ENCODE measurements around the gene NOSIP. TPM values are rescaled to one million over a fixed set of nuclear protein-coding genes. Genes with fewer than 3 reads are reported as not detected.
A peak's percentile ranks its signal among the peaks of the same experiment; 100 is the strongest.

The NOSIP gene
- total RNA-seq, 1 donor from 2014 or later: 26.2 TPM

DNA sequence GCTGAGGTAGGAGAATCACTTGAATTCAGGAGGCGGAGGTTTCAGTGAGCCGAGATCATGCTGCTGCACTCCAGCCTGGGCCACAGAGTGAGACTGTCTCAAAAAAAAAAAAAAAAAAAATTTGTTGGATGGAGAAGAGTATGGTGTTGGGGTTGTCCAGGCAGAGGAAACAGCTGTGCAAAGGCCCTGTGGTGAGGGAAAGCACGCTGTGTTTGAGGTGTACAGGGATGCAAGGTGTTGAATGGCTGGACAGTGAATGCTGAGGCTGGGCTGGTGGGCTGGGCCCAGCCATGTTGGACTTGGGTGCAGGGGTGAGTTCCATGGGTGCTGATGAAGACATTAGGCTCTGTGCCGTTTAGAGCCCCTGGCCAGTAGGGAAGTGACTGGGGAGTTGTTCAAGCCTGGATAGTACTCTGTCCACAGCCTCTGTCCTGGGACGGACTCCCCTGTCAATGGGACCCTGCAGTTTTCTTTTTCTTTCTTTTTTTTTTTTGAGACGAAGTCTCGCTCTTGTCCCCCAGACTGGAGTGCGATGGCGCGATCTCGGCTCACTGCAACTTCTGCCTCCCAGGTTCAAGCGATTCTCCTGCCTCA lies 29.2 kb upstream of the NOSIP start:
- H2AFZ ChIP-seq (replicated peaks): no peak overlapping the region
- H3K4me1 ChIP-seq: no peaks in the 10 kb centered on the region
- Mint-ChIP-seq H3K9me3 (no peaks in the 10 kb centered on the region), H3K36me3 (peaks cover 17% of the 10 kb centered on the region), H3K4me3 (no peak overlapping the region), H3K27me3 (ENCODE audit: insufficient read depth, low read depth) (peaks cover 6% of the 10 kb centered on the region), H3K4me1 (no peaks in the 10 kb centered on the region), H3K27ac (no peak overlapping the region)
- no peak overlapping the region for H3K4me3 ChIP-seq
- H3K9me3 ChIP-seq (ENCODE audit: low read depth): no peaks in the 10 kb centered on the region
- TF ChIP-seq EZH2 (IDR thresholded peaks at IDR 0.05) (no peak), EZH2phosphoT487 (IDR thresholded peaks at IDR 0.05) (no peak)
- TF ChIP-seq, protein P1, sequence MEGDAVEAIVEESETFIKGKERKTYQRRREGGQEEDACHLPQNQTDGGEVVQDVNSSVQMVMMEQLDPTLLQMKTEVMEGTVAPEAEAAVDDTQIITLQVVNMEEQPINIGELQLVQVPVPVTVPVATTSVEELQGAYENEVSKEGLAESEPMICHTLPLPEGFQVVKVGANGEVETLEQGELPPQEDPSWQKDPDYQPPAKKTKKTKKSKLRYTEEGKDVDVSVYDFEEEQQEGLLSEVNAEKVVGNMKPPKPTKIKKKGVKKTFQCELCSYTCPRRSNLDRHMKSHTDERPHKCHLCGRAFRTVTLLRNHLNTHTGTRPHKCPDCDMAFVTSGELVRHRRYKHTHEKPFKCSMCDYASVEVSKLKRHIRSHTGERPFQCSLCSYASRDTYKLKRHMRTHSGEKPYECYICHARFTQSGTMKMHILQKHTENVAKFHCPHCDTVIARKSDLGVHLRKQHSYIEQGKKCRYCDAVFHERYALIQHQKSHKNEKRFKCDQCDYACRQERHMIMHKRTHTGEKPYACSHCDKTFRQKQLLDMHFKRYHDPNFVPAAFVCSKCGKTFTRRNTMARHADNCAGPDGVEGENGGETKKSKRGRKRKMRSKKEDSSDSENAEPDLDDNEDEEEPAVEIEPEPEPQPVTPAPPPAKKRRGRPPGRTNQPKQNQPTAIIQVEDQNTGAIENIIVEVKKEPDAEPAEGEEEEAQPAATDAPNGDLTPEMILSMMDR (IDR thresholded peaks at IDR 0.05): no peak
- peaks cover 95% of the 10 kb centered on the region for H3K79me2 ChIP-seq (ENCODE audit: low read depth)
- H3K4me2 ChIP-seq: no peak overlapping the region
- no peaks in the 10 kb centered on the region for H3F3A ChIP-seq (ENCODE audit: low read depth)
- H3K36me3 ChIP-seq: no peaks in the 10 kb centered on the region
- H3K27ac ChIP-seq: no peak overlapping the region
- DNase-seq (ENCODE audit: low spot score): no peak
- no peaks in the 10 kb centered on the region for H3K27me3 ChIP-seq
- no peak overlapping the region for H3K9ac ChIP-seq
- peaks cover 87% of the 10 kb centered on the region for H4K20me1 ChIP-seq (ENCODE audit: low read depth)

DNA sequence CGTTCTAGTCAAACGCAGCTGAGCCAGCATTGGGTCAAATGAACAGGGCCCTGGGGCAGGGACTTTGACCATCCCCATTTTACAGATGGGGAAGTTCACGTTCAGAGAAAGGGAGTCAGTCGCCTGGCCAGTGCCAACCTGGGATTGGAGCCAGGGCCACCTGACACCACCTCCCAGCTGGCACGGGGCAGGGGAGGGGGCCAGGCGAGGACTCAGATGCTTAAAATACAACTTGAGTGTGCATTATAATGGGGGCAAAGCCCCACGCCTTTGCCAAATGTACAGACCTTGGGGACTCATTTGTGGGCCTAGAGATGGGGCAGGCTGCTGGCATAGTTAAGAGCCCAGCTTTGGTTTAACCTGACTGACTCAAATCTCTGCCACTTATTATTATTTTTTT lies 25.2 kb upstream of the NOSIP start:
- Histone ChIP-seq H4K20me1 (ENCODE audit: low read depth) (peaks cover 89% of the 10 kb centered on the region), H3K27ac (no peak overlapping the region), H3K27me3 (no peaks in the 10 kb centered on the region), H3F3A (ENCODE audit: low read depth) (no peaks in the 10 kb centered on the region), H3K4me3 (no peak overlapping the region), H3K36me3 (no peaks in the 10 kb centered on the region), H2AFZ (replicated peaks) (no peak overlapping the region), H3K4me1 (no peaks in the 10 kb centered on the region), H3K9ac (no peak overlapping the region), H3K4me2 (no peak overlapping the region), H3K79me2 (ENCODE audit: low read depth) (peaks cover 98% of the 10 kb centered on the region), H3K9me3 (ENCODE audit: low read depth) (no peaks in the 10 kb centered on the region)
- Mint-ChIP-seq H3K9me3 (no peaks in the 10 kb centered on the region), H3K4me1 (no peaks in the 10 kb centered on the region), H3K36me3 (peaks cover 24% of the 10 kb centered on the region), H3K4me3 (no peak overlapping the region), H3K27ac (no peak overlapping the region), H3K27me3 (ENCODE audit: insufficient read depth, low read depth) (peaks cover 8% of the 10 kb centered on the region)
- TF ChIP-seq, protein P1 (IDR thresholded peaks at IDR 0.05): no peak
- TF ChIP-seq EZH2 (IDR thresholded peaks at IDR 0.05): no peak
- no peak for TF ChIP-seq EZH2phosphoT487 (IDR thresholded peaks at IDR 0.05)
- DNase-seq (ENCODE audit: low spot score): no peak

DNA sequence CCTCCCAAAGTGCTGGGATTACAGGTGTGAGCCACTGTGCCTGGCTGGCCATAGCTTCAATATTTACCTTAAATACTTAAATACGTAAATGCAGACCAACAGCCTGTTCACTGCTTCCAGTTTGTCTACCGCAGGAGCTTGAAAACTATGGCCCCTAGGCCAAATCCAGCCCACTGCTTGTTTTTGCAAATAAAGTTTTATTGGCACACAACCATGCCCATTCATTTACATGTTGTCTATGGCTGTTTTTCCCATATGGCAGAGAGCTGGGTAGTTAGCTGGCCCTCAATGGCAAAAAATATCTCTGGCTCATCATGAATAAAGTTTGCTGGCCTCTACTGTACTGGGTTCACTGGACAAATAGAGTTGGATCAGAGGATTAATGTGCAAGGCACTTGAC lies 22.4 kb upstream of the NOSIP start:
- Histone ChIP-seq H3K36me3 (no peaks in the 10 kb centered on the region), H3K9me3 (ENCODE audit: low read depth) (no peaks in the 10 kb centered on the region), H4K20me1 (ENCODE audit: low read depth) (peaks cover 94% of the 10 kb centered on the region), H2AFZ (replicated peaks) (no peak overlapping the region), H3K4me3 (no peak overlapping the region), H3K4me2 (no peak overlapping the region), H3K27me3 (no peaks in the 10 kb centered on the region), H3F3A (ENCODE audit: low read depth) (no peaks in the 10 kb centered on the region), H3K79me2 (ENCODE audit: low read depth) (peaks cover 97% of the 10 kb centered on the region), H3K4me1 (no peaks in the 10 kb centered on the region), H3K9ac (no peak overlapping the region), H3K27ac (no peak overlapping the region)
- peak overlapping the region; percentile 68 for H3K4me3 Mint-ChIP-seq
- H3K9me3 Mint-ChIP-seq: no peaks in the 10 kb centered on the region
- peaks cover 12% of the 10 kb centered on the region for H3K27me3 Mint-ChIP-seq (ENCODE audit: insufficient read depth, low read depth)
- peaks cover 30% of the 10 kb centered on the region for H3K36me3 Mint-ChIP-seq
- TF ChIP-seq, protein P1 (IDR thresholded peaks at IDR 0.05): no peak
- no peak for TF ChIP-seq EZH2 (IDR thresholded peaks at IDR 0.05)
- TF ChIP-seq EZH2phosphoT487 (IDR thresholded peaks at IDR 0.05): no peak
- no peak overlapping the region for H3K27ac Mint-ChIP-seq
- no peaks in the 10 kb centered on the region for H3K4me1 Mint-ChIP-seq
- no peak for DNase-seq (ENCODE audit: low spot score)

All from neural progenitor cell (in vitro differentiated cells).